Peyer's patch (tissue), 4 donors: Measurements from ENCODE around the gene GGT7. TPM values are rescaled to one million over a fixed set of nuclear protein-coding genes. Genes with fewer than 3 reads are reported as not detected.

Experiments
- total RNA-seq, 4 donors: library from RNA; depleted of rRNA; stranded (reverse); fragments of >200 nt; gene quantifications; one replicate each; pipeline ENCODE4 v1.1.0, GENCODE V29; 2016

GGT7 gene
- total RNA-seq, 4 donors from 2014 or later, result 22.3 to 40.6 (median 31.8) TPM

Other genes with a start within 250 kb of the GGT7 start
- gene PIGU, start 195.8 kb downstream of the GGT7 start, total RNA-seq, result 10 to 100 TPM in 3 of 4 donors, 1 to 10 TPM in 1; 6.6 to 29.5 (median 18.4) TPM
- gene TP53INP2, start 168.5 kb downstream of the GGT7 start, total RNA-seq, result 10 to 100 TPM; 16.5 to 43.0 (median 34.4) TPM
- gene NCOA6, start 47.2 kb downstream of the GGT7 start, total RNA-seq, result 10 to 100 TPM; 33.8 to 58.4 (median 49.5) TPM
- 100 to 1,000 TPM; 158 to 473 (median 267) TPM for gene ACSS2, start 3.8 kb upstream of the GGT7 start, total RNA-seq
- 10 to 100 TPM; 58.0 to 95.6 (median 84.6) TPM for gene GSS, start 83.0 kb upstream of the GGT7 start, total RNA-seq
- gene MYH7B, start 83.0 kb upstream of the GGT7 start, total RNA-seq, result 1 to 10 TPM in 3 of 4 donors, under 1 TPM in 1; 0.40 to 2.0 (median 1.4) TPM
- gene TRPC4AP, start 220.0 kb upstream of the GGT7 start, total RNA-seq, result 100 to 1,000 TPM in 1 of 4 donors, 10 to 100 TPM in 3; 62.7 to 101 (median 80.8) TPM